T-helper 2 cell treated with Interferon-gamma antibody and Interleukin-4, amounts not matched to agents 5 μg/mL and 100 μg/mL, for 36 hours (primary cell): ENCODE measurements around the gene KYAT1.
"Not testable (repeated sequence)": the region's sequence is repeated elsewhere in the genome, so short reads cannot be mapped to it uniquely, and the experiment has no call there.

Experiments used
- DNase-seq: peaks from one replicate; pipeline ENCODE4 v3.0.0; 2021; ENCODE audit warnings: low spot score
- H3K27ac Mint-ChIP-seq: one replicate; pipeline ENCODE4 v1.8.0; 2021; ENCODE audit warnings: mild to moderate bottlenecking, mixed read lengths
- H3K27me3 Mint-ChIP-seq: one replicate; pipeline ENCODE4 v1.8.0; 2021; ENCODE audit warnings: low read depth, mixed read lengths
- H3K36me3 Mint-ChIP-seq: one replicate; pipeline ENCODE4 v1.8.0; 2021; ENCODE audit warnings: low read depth, mixed read lengths
- H3K4me1 Mint-ChIP-seq: one replicate; pipeline ENCODE4 v1.8.0; 2021; ENCODE audit warnings: low read depth, mixed read lengths
- H3K4me3 Mint-ChIP-seq: one replicate; pipeline ENCODE4 v1.8.0; 2022; ENCODE audit warnings: mild to moderate bottlenecking, moderate library complexity, mixed read lengths
- H3K9me3 Mint-ChIP-seq: one replicate; pipeline ENCODE4 v1.8.0; 2021; ENCODE audit warnings: mixed read lengths

Gene KYAT1

GRCh38 chr9:128818839-128819715, 62.7 kb downstream of the KYAT1 start:
- H3K27me3 Mint-ChIP-seq = no peaks in the 10 kb centered on the region

GRCh38 chr9:128818099-128818838, 63.5 kb downstream of the KYAT1 start, which contains the start of gene ENDOG:
ENDOG (plus strand) TSS chr9:128818500; CDS start chr9:128818685, 185 bp downstream.
- peaks cover 8% of the 10 kb centered on the region for H3K4me1 Mint-ChIP-seq
- peak within 1 kb of the TSS; percentile 76 for H3K27ac Mint-ChIP-seq
- peak; percentile 99 for DNase-seq
- H3K4me3 Mint-ChIP-seq = peak within 1 kb of the TSS; percentile 86
- no peaks in the 10 kb centered on the region for H3K9me3 Mint-ChIP-seq
- H3K27me3 Mint-ChIP-seq = no peaks in the 10 kb centered on the region
- peaks cover 13% of the 10 kb centered on the region for H3K36me3 Mint-ChIP-seq

More at GRCh38 chr9:128818839-128819715, 62.7 kb downstream of the KYAT1 start:
- peak overlapping the region; percentile 80 for H3K4me3 Mint-ChIP-seq
- H3K36me3 Mint-ChIP-seq = peaks cover 13% of the 10 kb centered on the region
- peaks cover 8% of the 10 kb centered on the region for H3K4me1 Mint-ChIP-seq
- peak overlapping the region; percentile 68 for H3K27ac Mint-ChIP-seq
- no peaks in the 10 kb centered on the region for H3K9me3 Mint-ChIP-seq
- peak; percentile 29 for DNase-seq

- no peak for DNase-seq
- H3K27ac Mint-ChIP-seq = no peak overlapping the region
Observed at GRCh38 chr9:128810873-128811272, 70.9 kb downstream of the KYAT1 start.

GRCh38 chr9:128809831-128810230, 71.9 kb downstream of the KYAT1 start:
- H3K4me3 Mint-ChIP-seq = no peak overlapping the region
- H3K4me1 Mint-ChIP-seq = no peaks in the 10 kb centered on the region
- no peaks in the 10 kb centered on the region for H3K9me3 Mint-ChIP-seq
- no peak for DNase-seq
- peaks cover 8% of the 10 kb centered on the region for H3K36me3 Mint-ChIP-seq
- H3K27me3 Mint-ChIP-seq = no peaks in the 10 kb centered on the region
- no peak overlapping the region for H3K27ac Mint-ChIP-seq

More at GRCh38 chr9:128810873-128811272, 70.9 kb downstream of the KYAT1 start:
- no peaks in the 10 kb centered on the region for H3K4me1 Mint-ChIP-seq
- H3K27me3 Mint-ChIP-seq = no peaks in the 10 kb centered on the region
- no peak overlapping the region for H3K4me3 Mint-ChIP-seq
- H3K36me3 Mint-ChIP-seq = peaks cover 5% of the 10 kb centered on the region
- H3K9me3 Mint-ChIP-seq = no peaks in the 10 kb centered on the region

GRCh38 chr9:128809036-128809599, 72.6 kb downstream of the KYAT1 start:
- H3K36me3 Mint-ChIP-seq = peaks cover 8% of the 10 kb centered on the region
- no peak overlapping the region for H3K27ac Mint-ChIP-seq
- H3K4me3 Mint-ChIP-seq = no peak overlapping the region
- no peaks in the 10 kb centered on the region for H3K9me3 Mint-ChIP-seq
- H3K4me1 Mint-ChIP-seq = no peaks in the 10 kb centered on the region
- DNase-seq = no peak
- no peaks in the 10 kb centered on the region for H3K27me3 Mint-ChIP-seq

- Mint-ChIP-seq H3K9me3 (no peaks in the 10 kb centered on the region), H3K4me1 (no peaks in the 10 kb centered on the region), H3K4me3 (no peak overlapping the region), H3K27ac (no peak overlapping the region), H3K36me3 (peaks cover 8% of the 10 kb centered on the region), H3K27me3 (no peaks in the 10 kb centered on the region)
- DNase-seq = no peak
Observed at GRCh38 chr9:128808543-128808942, 73.2 kb downstream of the KYAT1 start.

- DNase-seq = no peak
- Mint-ChIP-seq H3K36me3 (peaks cover 13% of the 10 kb centered on the region), H3K27ac (no peak overlapping the region), H3K9me3 (no peaks in the 10 kb centered on the region), H3K4me3 (no peak overlapping the region), H3K4me1 (no peaks in the 10 kb centered on the region), H3K27me3 (no peaks in the 10 kb centered on the region)
Observed at GRCh38 chr9:128807827-128808226, 73.9 kb downstream of the KYAT1 start.

GRCh38 chr9:128805661-128806060, 76.1 kb downstream of the KYAT1 start:
- Mint-ChIP-seq H3K36me3 (peaks cover 27% of the 10 kb centered on the region), H3K4me1 (no peaks in the 10 kb centered on the region), H3K27ac (no peak overlapping the region), H3K27me3 (no peaks in the 10 kb centered on the region), H3K9me3 (no peaks in the 10 kb centered on the region), H3K4me3 (no peak overlapping the region)
- DNase-seq = no peak

GRCh38 chr9:128802482-128802881, 79.3 kb downstream of the KYAT1 start:
- no peak overlapping the region for H3K4me3 Mint-ChIP-seq
- no peak for DNase-seq
- peaks cover 35% of the 10 kb centered on the region for H3K36me3 Mint-ChIP-seq
- H3K27ac Mint-ChIP-seq = no peak overlapping the region
- no peaks in the 10 kb centered on the region for H3K9me3 Mint-ChIP-seq
- no peaks in the 10 kb centered on the region for H3K27me3 Mint-ChIP-seq
- H3K4me1 Mint-ChIP-seq = peaks cover 1% of the 10 kb centered on the region

GRCh38 chr9:128800061-128800460, 81.7 kb downstream of the KYAT1 start:
- Mint-ChIP-seq H3K4me3 (no peak overlapping the region), H3K4me1 (peaks cover 1% of the 10 kb centered on the region), H3K9me3 (no peaks in the 10 kb centered on the region), H3K27ac (no peak overlapping the region), H3K27me3 (no peaks in the 10 kb centered on the region), H3K36me3 (peaks cover 35% of the 10 kb centered on the region)
- DNase-seq = no peak

- H3K4me3 Mint-ChIP-seq = no peak overlapping the region
- no peak overlapping the region for H3K27ac Mint-ChIP-seq
- DNase-seq = no peak
- no peaks in the 10 kb centered on the region for H3K9me3 Mint-ChIP-seq
- H3K4me1 Mint-ChIP-seq = peaks cover 1% of the 10 kb centered on the region
- H3K27me3 Mint-ChIP-seq = no peaks in the 10 kb centered on the region
- H3K36me3 Mint-ChIP-seq = peaks cover 35% of the 10 kb centered on the region
Observed at GRCh38 chr9:128798896-128799295, 82.9 kb downstream of the KYAT1 start.

- H3K27me3 Mint-ChIP-seq, H3K27ac Mint-ChIP-seq, H3K4me3 Mint-ChIP-seq, DNase-seq, H3K4me1 Mint-ChIP-seq, H3K9me3 Mint-ChIP-seq: not testable (repeated sequence)
- peaks cover 32% of the 10 kb centered on the region for H3K36me3 Mint-ChIP-seq
Observed at GRCh38 chr9:128794961-128795360, 86.8 kb downstream of the KYAT1 start.

- no peak overlapping the region for H3K4me3 Mint-ChIP-seq
- peaks cover 25% of the 10 kb centered on the region for H3K36me3 Mint-ChIP-seq
- peaks cover 7% of the 10 kb centered on the region for H3K4me1 Mint-ChIP-seq
- no peaks in the 10 kb centered on the region for H3K27me3 Mint-ChIP-seq
- H3K9me3 Mint-ChIP-seq = no peaks in the 10 kb centered on the region
- DNase-seq = no peak
- peak overlapping the region; percentile 31 for H3K27ac Mint-ChIP-seq
Observed at GRCh38 chr9:128792978-128793686, 88.6 kb downstream of the KYAT1 start.
